GM18909 (cell line): Measurements from ENCODE around the gene KCNA4.
"Not testable (repeated sequence)": the region's sequence is repeated elsewhere in the genome, so short reads cannot be mapped to it uniquely, and the experiment has no call there.

ENCODE experiments used
- ATAC-seq: cut with Tn5 transposase; IDR thresholded peaks from one replicate; pipeline ENCODE4 v1.9.1; 2021; ENCODE audit warnings: mild to moderate bottlenecking; ENCODE audit not compliant: unreplicated experiment, poor library complexity

KCNA4 gene

DNA sequence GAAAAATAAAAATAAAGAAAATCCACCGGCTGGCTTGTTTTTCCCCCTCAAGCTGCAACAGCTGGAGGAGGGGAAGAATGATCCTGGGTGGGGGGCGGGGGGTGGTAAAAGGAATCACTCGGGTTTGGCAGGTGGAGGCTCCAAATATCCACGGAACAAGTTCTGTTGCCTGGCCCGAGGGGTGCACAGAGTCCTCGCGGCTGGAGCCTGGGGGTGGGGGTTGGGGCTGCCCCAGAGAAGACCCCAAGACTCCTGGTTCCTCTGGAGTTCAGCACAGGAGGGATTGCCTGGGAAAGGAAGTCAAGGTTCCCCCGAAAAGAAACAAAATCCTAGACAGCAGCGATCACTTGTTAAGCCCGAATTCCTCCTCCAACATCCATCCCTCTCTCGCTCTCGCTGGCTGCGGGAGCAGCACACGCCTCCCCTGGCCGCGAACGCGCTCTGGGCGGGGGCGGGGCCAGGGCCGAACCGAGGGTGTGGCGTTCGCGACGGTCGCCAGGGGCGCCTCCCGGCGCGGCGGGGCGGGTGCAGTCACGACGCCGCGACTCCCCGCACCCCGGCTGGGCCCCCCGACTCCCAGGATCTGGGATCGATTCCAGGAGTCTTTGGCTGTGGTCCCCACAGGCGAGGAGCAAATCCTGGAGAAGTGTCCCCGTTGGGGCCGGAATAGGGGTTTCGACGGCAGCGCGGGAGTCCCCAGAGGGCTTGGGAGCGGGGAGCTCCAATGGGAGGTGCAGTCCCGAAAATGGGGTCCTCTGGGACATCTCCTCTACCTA, at the start of gene KCNA4:
TSS of gene KCNA4 (minus strand) at position 443 of the 776 bp plus-strand sequence. CDS start 4,352 bp downstream, outside the sequence.
- no peak for ATAC-seq

DNA sequence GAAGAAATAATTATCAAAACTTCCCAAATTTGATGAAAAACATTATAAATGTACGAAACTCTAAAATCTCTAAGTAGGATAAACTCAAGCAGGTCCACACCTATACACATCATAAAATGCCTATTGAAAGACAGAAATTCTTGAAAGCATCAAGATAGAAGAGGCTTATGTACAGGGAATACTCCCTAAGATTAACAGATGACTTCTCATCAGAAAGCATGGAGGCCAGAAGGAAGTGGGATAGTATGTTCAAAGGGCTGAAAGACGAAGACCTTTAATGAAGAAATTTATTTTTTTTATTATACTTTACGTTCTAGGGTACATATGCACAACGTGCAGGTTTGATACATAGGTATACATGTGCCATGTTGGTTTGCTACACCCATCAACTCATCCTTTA, 45.3 kb upstream of the KCNA4 start:
- no peak for ATAC-seq

DNA sequence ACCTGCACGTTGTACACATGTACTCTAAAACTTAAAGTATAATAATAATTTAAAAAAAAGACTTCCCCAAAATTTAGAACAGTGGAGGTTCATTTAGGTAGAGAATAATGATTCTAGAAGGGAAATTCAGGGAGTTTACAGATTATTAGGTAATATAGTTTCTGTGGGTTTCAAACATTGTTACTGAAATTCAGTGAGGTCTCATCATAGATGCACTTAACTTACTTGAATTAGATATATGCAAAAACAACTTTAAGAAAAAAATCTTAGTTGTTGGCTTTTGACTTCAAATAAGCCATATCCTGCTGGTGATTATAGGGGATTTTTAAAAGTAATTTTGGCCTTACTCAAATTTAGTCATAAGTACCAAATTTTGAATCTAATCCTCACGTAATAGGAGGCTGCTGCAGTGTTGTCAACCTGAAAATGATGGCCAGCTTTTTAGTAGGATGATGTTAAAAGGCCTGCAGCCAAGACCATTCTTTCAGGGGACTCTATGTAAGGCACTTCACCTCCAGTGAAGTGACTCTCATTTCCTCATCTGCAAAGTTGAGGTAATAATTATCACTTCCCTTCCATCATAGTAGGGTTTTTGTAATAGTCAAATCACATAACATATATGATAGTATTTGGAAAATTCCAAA, 42.5 kb upstream of the KCNA4 start:
- no peak for ATAC-seq

DNA sequence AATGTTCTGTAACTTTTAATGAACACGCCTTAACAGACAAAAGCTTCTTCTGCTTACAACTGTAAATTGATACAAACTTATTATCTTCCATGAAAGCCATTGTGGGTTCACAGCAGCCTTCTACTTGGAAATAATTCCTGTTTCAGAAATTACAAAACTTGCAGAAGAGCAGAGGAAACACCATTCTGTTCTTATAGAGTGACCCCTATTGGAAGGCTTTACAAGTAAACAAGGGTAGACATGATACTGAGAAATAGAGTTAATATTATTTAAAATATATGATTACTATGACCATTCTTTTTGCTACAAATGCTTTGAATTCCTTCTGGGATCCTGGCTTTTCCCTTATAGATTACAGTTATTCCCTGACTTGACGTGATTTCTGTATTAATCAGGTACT, 32.4 kb upstream of the KCNA4 start:
- no peak for ATAC-seq

DNA sequence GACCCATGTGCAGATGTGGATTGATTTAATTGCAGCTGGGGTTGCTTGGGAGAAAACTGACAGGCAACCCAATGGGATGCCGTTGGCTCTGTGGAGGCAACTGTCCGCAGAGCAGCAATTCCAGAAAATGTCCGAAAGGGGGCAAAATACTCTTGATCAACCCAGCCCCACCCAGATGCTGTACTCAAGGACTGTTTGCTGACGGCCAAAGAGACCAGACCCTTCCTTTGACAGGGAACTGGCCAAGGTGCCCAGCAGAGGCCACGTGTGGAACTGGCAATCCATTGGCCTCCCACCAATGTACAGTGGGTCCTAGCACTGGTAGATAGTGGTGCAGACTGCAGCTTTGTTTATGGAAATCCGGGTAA, 29.7 kb upstream of the KCNA4 start:
- ATAC-seq = no peak

DNA sequence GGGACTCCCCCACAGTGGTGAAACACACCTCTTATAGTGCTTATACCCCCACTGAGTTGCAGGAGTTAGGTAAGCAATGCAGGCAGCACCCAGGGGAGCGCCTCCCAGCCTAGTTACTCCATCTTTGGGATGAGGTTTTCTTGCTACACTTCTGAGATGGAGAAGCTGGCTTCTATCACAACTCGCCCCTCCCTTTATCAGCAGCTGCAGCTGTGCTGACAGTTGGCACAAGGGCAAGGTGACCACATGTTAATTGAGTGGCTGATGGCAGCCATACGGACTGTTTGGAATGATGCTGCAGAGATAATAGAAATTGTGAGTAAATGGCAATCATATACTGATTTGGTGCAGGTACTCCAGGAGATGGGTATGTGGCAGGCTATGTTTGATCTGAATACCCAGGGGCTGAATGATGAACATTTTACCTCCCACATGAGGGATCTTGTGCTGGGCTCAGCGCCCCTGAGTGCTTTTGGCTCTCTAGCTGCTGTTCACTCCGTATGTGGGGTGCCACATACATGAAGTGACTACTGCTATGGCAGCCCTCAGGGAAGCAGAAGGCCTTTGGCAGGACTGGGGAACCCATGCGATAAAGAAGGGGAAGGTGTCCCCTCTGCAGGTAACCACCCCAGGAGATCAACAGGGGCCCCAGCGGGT, 29.2 kb upstream of the KCNA4 start:
- no peak for ATAC-seq

DNA sequence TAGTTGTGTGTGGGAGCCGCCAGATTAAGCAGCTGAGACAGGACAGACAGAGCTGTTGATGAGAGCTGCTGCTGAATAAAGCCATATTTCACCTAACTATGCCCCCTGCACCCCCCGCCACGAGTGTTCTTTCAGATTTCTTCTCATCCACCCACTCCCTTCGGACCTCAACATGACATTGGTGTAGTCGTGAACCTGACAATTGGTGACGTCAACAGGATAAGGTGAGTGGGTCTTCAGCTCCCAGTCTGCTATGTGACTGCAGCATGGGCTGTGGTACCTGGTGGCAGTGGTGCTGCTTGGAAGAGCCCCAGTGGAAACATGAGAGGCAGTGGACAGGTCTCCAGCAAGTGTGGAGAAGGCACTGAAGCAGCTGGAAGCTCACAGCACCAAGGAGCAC, 28.3 kb upstream of the KCNA4 start:
- no peak for ATAC-seq

DNA sequence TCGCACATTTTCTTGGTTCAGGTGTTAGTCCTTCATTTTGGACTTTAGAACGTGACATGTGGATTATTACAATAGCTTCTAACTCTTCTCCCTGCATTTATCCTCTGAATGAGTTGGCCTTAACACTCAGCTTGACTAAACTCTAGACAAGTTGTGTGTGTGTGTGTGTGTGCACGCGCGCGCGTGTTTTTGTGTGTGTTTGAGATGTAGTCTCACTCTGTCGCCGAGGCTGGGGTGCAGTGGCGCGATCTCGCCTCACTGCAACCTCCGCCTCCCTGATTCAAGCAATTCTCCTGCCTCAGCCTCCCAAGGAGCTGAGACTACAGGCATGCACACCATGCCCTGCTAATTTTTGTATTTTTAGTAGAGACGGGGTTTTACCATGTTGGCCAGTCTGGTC, 24.3 kb upstream of the KCNA4 start:
- no peak for ATAC-seq

DNA sequence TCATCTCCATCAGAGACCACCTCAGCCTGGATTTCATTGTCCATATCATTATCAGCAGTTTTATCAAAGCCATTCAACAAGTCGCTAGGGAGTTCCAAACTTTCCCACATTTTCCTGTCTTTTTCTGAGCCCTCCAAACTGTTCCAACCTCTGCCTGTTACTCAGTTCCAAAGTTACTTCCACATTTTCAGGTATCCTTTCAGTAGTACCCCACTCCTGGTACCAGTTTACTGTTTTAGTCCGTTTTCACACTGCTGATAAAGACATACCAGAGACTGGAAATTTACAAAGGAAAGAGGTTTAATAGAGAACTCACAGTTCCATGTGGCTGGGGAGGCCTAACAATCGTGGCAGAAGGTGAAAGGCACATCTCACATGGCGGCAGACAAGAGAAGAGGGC, 17.9 kb upstream of the KCNA4 start:
- ATAC-seq = not testable (repeated sequence)

DNA sequence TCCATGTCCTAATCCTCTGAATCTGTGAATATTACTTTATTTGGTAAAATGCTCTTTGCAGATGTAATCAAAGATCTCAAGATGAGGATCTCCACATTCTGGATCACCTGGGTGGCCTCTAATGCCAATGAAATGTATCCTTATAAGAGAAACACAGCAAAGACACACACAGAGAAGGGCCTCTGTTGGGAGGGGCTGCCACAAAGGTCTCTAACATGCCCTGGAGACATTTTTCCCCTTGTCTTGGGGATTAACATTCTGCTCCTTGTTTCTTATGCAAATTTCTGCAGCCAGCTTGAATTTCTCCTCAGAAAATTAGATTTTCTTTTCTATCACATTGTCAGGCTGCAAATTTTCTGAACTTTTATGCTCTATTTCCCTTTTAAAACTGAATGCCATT, 17.3 kb upstream of the KCNA4 start:
- ATAC-seq = not testable (repeated sequence)

DNA sequence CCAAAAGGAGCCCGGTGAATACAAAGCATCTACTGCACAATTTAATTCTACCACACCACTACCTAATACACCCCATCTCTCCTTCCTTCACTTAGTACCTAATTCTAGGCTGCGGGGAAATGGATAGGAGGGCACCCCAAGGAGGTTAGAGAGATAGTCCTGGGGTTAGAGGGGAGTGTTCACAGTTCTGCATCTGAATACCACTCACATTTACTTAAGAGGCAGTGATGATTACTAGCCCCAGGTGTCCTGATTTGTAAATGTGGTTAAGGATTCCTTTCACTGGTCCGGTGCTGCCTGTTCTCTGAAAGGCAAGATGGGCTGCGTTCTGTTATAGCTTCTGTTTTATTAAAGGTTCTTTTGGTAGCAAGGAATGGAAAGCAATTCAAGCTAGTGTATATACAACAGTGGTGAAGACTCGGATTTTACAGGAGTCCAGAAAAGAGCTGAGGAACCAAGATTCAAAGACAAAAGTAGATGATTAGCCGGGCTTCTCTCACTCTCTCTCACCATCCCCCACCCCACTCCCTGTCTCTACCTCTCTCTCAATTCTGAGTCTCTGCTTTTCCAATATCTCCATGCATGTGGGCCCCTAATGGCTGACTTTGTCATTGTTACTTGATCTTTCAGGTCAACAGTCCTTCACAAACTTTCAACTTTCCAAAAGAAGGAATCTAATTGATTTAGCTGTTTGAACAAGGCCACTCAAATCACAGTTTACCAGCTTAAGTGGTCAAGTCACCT, 8.7 kb upstream of the KCNA4 start:
- ATAC-seq = no peak

DNA sequence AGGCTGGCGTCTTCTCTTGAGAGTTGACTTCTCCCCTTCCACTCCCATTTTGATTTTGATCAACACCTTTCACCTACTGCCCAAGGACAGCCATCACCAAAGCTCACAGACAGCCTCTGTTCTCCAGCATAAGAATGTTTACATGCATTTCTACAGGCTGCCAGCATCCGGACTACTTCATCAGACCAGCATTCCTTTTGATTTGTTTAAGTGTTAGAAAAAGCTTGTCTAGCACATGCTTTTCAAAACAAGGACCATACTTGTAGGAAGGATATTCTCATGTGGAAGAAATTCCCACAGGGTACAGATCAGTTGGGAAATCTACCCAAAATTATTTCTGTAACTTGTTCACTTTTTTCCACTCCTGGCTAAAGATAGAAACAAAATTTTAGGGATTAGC, 6.2 kb upstream of the KCNA4 start:
- no peak for ATAC-seq

DNA sequence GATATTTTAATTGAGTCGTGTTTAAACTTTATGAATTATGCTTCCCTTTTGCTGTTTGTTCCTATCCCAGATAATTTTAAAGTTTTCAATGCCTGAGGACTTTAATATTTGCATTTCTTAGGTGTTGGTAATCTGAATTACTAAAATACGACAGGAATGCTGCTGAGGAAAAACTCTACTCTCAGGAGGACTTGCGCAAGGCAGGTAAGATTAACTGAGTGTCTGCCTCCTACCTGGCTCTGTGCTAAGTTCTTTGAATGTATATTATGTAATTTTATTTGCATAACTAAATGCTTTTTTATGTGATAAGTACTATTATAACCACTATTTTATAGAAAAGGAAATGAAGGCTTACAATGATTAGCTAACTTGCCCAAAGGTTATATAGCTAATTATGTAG, 2.7 kb upstream of the KCNA4 start:
- ATAC-seq = no peak

DNA sequence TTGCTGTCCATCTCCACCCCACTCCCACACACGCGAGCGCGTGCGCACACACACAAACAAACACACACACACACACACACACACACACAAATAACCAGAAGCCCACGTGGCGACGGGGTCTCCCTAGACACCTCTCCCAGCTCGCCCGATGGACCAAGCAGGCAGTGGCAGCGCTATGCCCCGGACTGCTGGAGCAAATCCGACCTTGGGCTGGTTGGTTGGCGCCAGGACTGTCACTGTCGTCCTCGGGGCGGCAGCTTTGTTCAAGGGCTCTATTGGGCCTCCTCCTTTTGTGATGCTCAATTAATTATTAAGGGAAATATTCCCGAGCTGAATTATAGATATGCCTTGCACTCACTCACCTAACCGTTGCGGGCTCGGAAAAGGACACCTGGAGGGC, 1.7 kb upstream of the KCNA4 start:
- ATAC-seq = no peak

DNA sequence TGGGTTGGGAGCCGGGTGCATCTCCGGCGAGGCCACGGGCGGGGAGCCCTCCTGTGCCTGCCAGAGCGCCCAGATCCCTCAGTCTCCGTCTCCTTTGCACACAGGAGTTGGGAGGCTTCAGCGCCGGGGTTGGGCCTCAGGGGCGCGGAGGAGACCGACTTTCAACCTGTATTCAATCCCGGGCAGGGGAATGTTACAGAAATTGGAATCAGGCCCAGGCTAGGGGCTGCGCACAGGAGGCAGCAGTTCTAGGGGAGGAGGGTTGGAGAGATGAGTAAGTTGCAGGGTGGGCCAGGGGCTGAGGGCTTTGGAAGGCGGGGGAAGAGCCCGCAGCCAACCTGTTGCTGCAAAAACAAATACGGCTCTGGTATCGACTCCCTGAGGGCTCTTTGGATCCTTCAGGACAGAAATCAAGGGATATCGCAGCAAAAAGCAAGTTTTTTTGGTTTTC, 640 bp upstream of the KCNA4 start:
- no peak for ATAC-seq

DNA sequence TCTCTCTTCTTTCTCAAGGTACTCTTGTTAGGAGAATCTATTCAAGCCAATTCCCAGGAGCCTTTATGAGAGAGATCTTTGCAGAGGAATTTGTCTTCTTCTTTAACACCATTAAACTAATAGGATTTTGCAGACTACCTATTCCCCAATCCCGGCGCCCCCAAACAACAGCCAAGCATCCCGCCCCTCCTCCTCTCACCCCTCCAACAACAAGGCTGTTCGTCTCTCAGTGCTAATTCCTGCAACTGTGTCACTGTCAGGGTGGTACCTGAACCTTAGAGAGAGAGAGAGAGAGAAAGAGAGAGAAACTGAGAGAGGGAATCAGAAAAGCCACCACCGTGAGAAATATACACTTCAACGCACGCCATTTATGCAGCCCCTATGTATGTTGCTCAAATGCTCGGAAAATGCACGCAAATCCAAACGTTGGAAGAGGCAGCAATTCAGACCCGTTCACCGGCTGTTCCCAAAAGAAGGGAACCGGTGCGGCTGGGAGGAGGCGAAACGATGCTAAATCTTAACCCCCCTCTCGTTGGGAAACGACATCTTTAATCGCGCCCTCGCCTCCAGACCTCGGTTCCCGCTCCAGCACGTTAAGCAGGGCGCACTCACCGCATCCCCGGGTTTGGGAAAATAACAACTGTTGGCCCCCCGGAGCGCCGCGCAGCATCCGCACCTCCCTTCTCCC, 961 bp downstream of the KCNA4 start:
- ATAC-seq = no peak

DNA sequence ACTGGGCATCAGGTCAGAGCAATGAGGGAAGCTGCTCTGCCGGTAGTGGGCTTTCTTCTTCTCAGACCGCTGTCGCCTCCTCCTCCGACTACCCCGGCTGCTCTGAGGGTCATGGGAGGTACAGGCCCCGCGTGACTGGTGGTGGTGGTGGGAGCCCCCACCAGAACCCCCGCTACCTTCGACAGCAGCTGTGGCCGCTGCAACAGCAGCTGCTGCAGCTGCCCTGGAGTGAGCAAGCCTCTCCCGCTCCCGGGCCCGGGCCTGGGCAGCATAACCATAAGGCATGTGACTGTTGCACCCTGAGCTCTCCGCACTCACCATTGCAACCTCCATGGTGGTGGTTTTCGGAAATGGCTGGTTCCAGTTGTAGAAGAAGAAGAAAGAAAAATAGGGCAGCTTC, 4.5 kb downstream of the KCNA4 start:
- ATAC-seq = no peak

DNA sequence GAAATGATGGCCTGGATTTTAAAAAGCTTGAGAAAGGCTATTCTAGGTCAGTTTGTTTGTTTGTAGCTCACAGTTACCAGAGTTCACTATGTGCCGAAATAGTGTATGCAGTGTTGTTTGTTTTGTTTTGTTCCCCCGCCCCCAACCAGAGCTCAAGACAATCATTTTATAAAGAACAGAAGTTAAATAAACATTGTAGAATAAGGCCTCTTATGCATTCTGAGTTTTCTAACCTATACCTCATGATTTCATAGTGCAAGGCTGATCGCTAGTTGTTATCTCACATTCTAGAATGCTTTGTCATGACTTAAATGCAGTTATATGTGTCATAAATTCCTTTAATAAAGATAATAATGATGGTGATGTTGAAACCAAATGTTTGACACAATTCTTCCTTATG, 7.8 kb downstream of the KCNA4 start:
- ATAC-seq = no peak

DNA sequence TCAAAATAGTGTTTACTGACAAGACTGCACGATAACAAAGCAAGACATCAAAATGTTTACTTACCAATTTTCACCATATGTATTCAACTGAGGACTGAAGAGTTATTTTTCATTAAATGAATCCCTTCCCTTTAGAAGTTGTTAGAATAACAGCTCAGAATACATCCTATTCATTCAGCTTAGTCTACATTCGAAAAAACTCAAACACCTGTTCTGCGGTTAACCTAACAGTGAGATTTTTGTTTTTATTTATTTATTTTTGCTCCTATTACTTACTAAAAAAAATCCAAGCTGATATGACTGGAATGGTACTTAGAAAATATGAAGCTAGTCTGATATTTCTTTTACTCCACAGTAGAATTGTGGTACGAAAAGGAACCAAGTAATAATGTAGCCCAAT, 10.0 kb downstream of the KCNA4 start:
- no peak for ATAC-seq

DNA sequence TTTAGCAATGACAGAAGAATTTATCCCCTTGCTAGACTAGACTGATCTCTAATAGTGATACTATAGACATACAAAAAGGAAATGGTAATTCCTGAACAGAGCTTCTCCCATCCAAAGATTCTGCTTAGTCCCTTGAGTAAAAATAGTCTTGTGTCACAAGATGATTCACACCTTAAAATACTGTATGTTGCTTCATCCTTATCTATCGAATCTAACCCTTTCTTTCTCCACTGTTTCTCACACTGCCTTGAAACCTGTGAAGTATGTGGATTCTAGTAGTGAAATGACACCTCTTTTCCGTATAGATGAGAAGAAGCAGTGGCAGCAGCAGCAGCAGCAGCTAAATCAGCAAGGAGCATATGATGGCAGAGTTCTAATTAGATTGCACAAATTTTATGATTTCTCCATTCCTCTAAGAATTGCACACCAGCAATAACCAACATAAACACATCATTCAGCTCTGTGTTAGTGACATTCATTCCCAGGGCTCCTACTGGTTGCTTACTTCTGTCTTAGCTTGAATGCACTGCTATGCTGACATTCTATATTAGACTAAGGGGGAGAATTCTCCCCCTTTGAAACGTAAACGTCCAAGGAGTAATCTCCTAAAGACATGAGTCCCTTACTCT, 14.6 kb downstream of the KCNA4 start:
- no peak for ATAC-seq
